HepG2 (cell line): ENCODE measurements around the gene FNDC3B. TPM values are rescaled to one million over a fixed set of nuclear protein-coding genes. Genes with fewer than 3 reads are reported as not detected.

Experiments used
- ATAC-seq: fragments of 200-7000 bp; cut with Tn5 transposase; 3 replicates; pipeline ENCODE4 v1.9.1; 2020; ENCODE audit warnings: mild to moderate bottlenecking, moderate library complexity
- BruUV-seq: library from RNA; stranded (reverse); fragments of 400-500 nt; replicated peaks from 2 replicates; lab custom pipeline; 2021; lab: Mats Ljungman, UMichigan
- CTCF ChIA-PET: fragments of 300-600 bp; formaldehyde crosslinking; extraction: SDS; loops from one replicate; lab custom pipeline; 2021; ENCODE audit warnings: low total read pairs, inconsistent platforms, low intra/inter-chr PET ratio; lab: Yijun Ruan, JAX
- POLR2A ChIA-PET: fragments of 350-600 bp; sonication (Branson Sonifier 250); formaldehyde crosslinking; loops from one replicate; lab custom pipeline; 2020; ENCODE audit warnings: antibody characterized with exemption, inconsistent platforms; lab: Yijun Ruan, JAX
- DNase-seq: peaks from one replicate; pipeline ENCODE4 v3.0.0-alpha.2; 2015; ENCODE audit warnings: low spot score
- FAIRE-seq: peaks from 3 replicates; lab custom pipeline; 2011; peaks lifted over from hg19 to GRCh38; lab: Jason Lieb, UNC
- H2AFZ ChIP-seq: one replicate; pipeline ENCODE4 v1.6.1; 2011; ENCODE audit warnings: low read length, inconsistent platforms
- H3K27ac ChIP-seq: fragments of 300-600 bp; 3 replicates; pipeline ENCODE4 v1.8.0; 2011; ENCODE audit warnings: mixed run types, mild to moderate bottlenecking, mixed read lengths, low read length, inconsistent platforms; ENCODE audit not compliant: insufficient read depth; ENCODE audit errors: extremely low read length
- H3K27me3 ChIP-seq, 2 experiments: fragments of 200-600 bp in 1 of 2; 2 replicates in 1 of 2; 3 replicates in 1 of 2; pipeline versions ENCODE4 v1.6.0 to v1.8.0; 2011; ENCODE audit warnings: low read length in 2 of 2, mild to moderate bottlenecking in 2 of 2, moderate library complexity in 2 of 2, inconsistent platforms in 1 of 2; ENCODE audit not compliant: insufficient read depth in 2 of 2, control insufficient read depth in 1 of 2
- H3K36me3 ChIP-seq, 2 experiments: fragments of 200-600 bp in 1 of 2; replicated peaks in 1 of 2; 2 replicates in 1 of 2; 3 replicates in 1 of 2; pipeline versions ENCODE4 v1.5.1 to v1.8.0; 2011; ENCODE audit warnings: low read length in 2 of 2, inconsistent platforms in 1 of 2; ENCODE audit not compliant: insufficient read depth in 2 of 2, control insufficient read depth in 1 of 2
- H3K4me1 ChIP-seq: 2 replicates; pipeline ENCODE4 v1.5.1; 2012; ENCODE audit warnings: low read length, inconsistent platforms; ENCODE audit not compliant: insufficient read depth
- H3K4me2 ChIP-seq: 2 replicates; pipeline ENCODE4 v1.6.0; 2011; ENCODE audit warnings: low read depth, low read length, inconsistent platforms
- H3K4me3 ChIP-seq, 3 experiments: fragments of 200-600 bp in 1 of 3; sonication (generic), shearing (Covaris generic) in 1 of 3; replicated peaks in 1 of 3; 2 replicates each; pipeline ENCODE4 v1.5.1; 2011 to 2016; ENCODE audit warnings: low read length in 3 of 3, inconsistent platforms in 2 of 3, low read depth in 2 of 3, mild to moderate bottlenecking in 2 of 3, control low read depth in 1 of 3, mixed read lengths in 1 of 3; ENCODE audit not compliant: insufficient read depth in 1 of 3
- H3K79me2 ChIP-seq: one replicate; pipeline ENCODE4 v1.6.1; 2011; ENCODE audit warnings: low read length, inconsistent platforms; ENCODE audit not compliant: insufficient read depth
- H3K9ac ChIP-seq: 2 replicates; pipeline ENCODE4 v1.6.0; 2011; ENCODE audit warnings: mild to moderate bottlenecking, low read depth, low read length, inconsistent platforms; ENCODE audit not compliant: insufficient read depth
- H3K9me3 ChIP-seq: 2 replicates; pipeline ENCODE4 v1.5.1; 2012; ENCODE audit warnings: mild to moderate bottlenecking, low read length
- H4K20me1 ChIP-seq: 2 replicates; pipeline ENCODE4 v1.6.0; 2011; ENCODE audit warnings: inconsistent platforms, mild to moderate bottlenecking, low read length, moderate library complexity; ENCODE audit not compliant: insufficient read depth
- ATF3 ChIP-seq: sonication (generic); formaldehyde crosslinking; IDR thresholded peaks from 2 replicates; pipeline ENCODE4 v1.4.0; 2020; ENCODE audit warnings: missing genetic modification reagents
- ELK4 ChIP-seq: sonication (generic); formaldehyde crosslinking; IDR thresholded peaks from 2 replicates; pipeline ENCODE4 v1.9.0; 2021; ENCODE audit warnings: missing genetic modification reagents, borderline replicate concordance
- IKZF5 ChIP-seq: IDR thresholded peaks from 2 replicates; pipeline ENCODE4 v1.6.1; 2018; ENCODE audit warnings: missing genetic modification reagents, mild to moderate bottlenecking, missing compliant biosample characterization
- YY1 ChIP-seq: IDR thresholded peaks from 2 replicates; pipeline ENCODE4 v1.6.1; 2011; ENCODE audit warnings: low read length, low read depth, moderate library complexity, mild to moderate bottlenecking; ENCODE audit not compliant: insufficient read depth, insufficient replicate concordance
- ZBTB25 ChIP-seq: IDR thresholded peaks from 2 replicates; pipeline ENCODE4 v1.6.1; 2018; ENCODE audit warnings: missing genetic modification reagents
- ZNF253 ChIP-seq: sonication (generic); formaldehyde crosslinking; IDR thresholded peaks from 2 replicates; pipeline ENCODE4 v1.8.0; 2022; ENCODE audit warnings: mild to moderate bottlenecking, missing genetic modification reagents, borderline replicate concordance
- ZNF292 ChIP-seq: sonication (generic); formaldehyde crosslinking; IDR thresholded peaks from 2 replicates; pipeline ENCODE4 v1.8.1; 2022; ENCODE audit warnings: mild to moderate bottlenecking, low read depth, missing genetic modification reagents, borderline replicate concordance
- ZNF503 ChIP-seq: sonication (generic); formaldehyde crosslinking; IDR thresholded peaks from 2 replicates; pipeline ENCODE4 v1.4.0; 2020; ENCODE audit warnings: missing genetic modification reagents
- ZNF670 ChIP-seq: sonication (generic); formaldehyde crosslinking; IDR thresholded peaks from 2 replicates; pipeline ENCODE4 v1.8.0; 2022; ENCODE audit warnings: mild to moderate bottlenecking, missing genetic modification reagents, borderline replicate concordance
- WGBS: methylation state at CpG from one replicate; pipeline ENCODE4 v1.1.6; 2017; ENCODE audit warnings: low lambda C conversion rate; 5-methylcytosine and 5-hydroxymethylcytosine counted together
- in situ Hi-C: cut with HindIII; loops from 2 replicates; pipeline ENCODE4 v1.10.0; 2017; ENCODE audit warnings: low pct_unique_long_range_greater_than_20kb; ENCODE audit not compliant: extremely low pct_ligation_motif_present
- intact Hi-C: fragments of 100-400 bp; cut with micrococcal nuclease; formaldehyde crosslinking; loops from one replicate; pipeline ENCODE4 v1.10.0; 2022; ENCODE audit not compliant: unreplicated experiment
- polyA plus RNA-seq, 8 experiments: library from polyadenylated mRNA; depleted of rRNA in 3 of 8; stranded (reverse) in 7 of 8; unstranded in 1 of 8; fragments of >200 nt; fragmentation: Illumina TruSeq in 4 of 8; extraction: Trizol in 4 of 8; gene quantifications; 2 replicates each; pipeline versions ENCODE4 v1.2.1 to v1.2.3, GENCODE V29; 2011 to 2016; ENCODE audit warnings: low read depth in 4 of 8, missing spikeins in 1 of 8, mixed read lengths in 1 of 8; ENCODE audit not compliant: insufficient read depth in 1 of 8
- total RNA-seq, 5 experiments: library from RNA; depleted of rRNA; stranded (reverse); fragments of >200 nt; fragmentation: Illumina TruSeq; extraction: Trizol; gene quantifications; 2 replicates each; pipeline ENCODE4 v1.2.3, GENCODE V29; 2016; ENCODE audit warnings: low read depth in 1 of 5

Gene FNDC3B
- total and polyA plus RNA-seq, 2 of the 13 experiments (the other 11 are each of a cell fraction or from before 2014, with no cell fraction given) = 74.8 to 103 TPM

- ChIA-PET POLR2A (no interaction called here), CTCF (no interaction called here)
- in situ Hi-C loops (no loop called here), intact Hi-C loops (no loop called here)
- no peak for TF ChIP-seq ZNF253
- TF ChIP-seq ELK4 (CRISPR knock-in tag) = no peak
- BruUV-seq = no TSS peak
- Histone ChIP-seq H3K79me2 (no peaks in the 10 kb centered on the region), H3K4me1 (no peaks in the 10 kb centered on the region), H3K36me3 (no peaks in the 10 kb centered on the region), H3K27ac (no peak overlapping the region), H3K27me3 (0 out of 5 replicates have a peak, but pooled peaks cover 0 to 5% of the 10 kb centered on the region in 2 experiments), H3K9me3 (0 out of 2 replicates have a peak, but pooled peaks cover 7% of the 10 kb centered on the region), H3K4me3 (no peak overlapping the region), H3K4me2 (no peak overlapping the region), H4K20me1 (no peaks in the 10 kb centered on the region), H2AFZ (no peak overlapping the region), H3K9ac (no peak overlapping the region)
- FAIRE-seq = no peak
- DNase-seq = no peak
- ATAC-seq = no peak
Observed at GRCh38 chr3:172437713-172438112, 398.3 kb downstream of the FNDC3B start.

- ChIA-PET POLR2A (no interaction called here), CTCF (no interaction called here)
- in situ Hi-C loops = no loop called here
- DNase-seq = no peak
- Histone ChIP-seq H3K4me3 (no peak overlapping the region), H3K27me3 (0 out of 5 replicates have a peak, but pooled peaks cover 0 to 5% of the 10 kb centered on the region in 2 experiments), H3K27ac (no peak overlapping the region), H3K4me1 (no peaks in the 10 kb centered on the region), H3K4me2 (no peak overlapping the region), H3K36me3 (no peaks in the 10 kb centered on the region), H3K79me2 (no peaks in the 10 kb centered on the region), H3K9ac (no peak overlapping the region), H3K9me3 (0 out of 2 replicates have a peak, but pooled peaks cover 2% of the 10 kb centered on the region), H2AFZ (no peak overlapping the region), H4K20me1 (no peaks in the 10 kb centered on the region)
- 42% methylated on average over 4 of the region's 4 CpGs for WGBS
- no peak for ATAC-seq
- intact Hi-C loops = no loop called here
- FAIRE-seq = no peak
- BruUV-seq = no TSS peak
- TF ChIP-seq ATF3 (CRISPR knock-in tag) = no peak
- no peak for TF ChIP-seq ZNF503 (CRISPR knock-in tag)
- no peak for TF ChIP-seq ZBTB25 (CRISPR knock-in tag)
- TF ChIP-seq YY1 = no peak
- TF ChIP-seq IKZF5 (CRISPR knock-in tag) = no peak
- TF ChIP-seq ZNF292 (CRISPR knock-in tag) = no peak
- no peak for TF ChIP-seq ZNF670
Observed at GRCh38 chr3:172438186-172438585, 398.8 kb downstream of the FNDC3B start.
